NCI-H2107 treated with DMSO at 0.1 percent for 48 hours (cell line): ENCODE results near the gene NECAB2.

Experiments used
- DNase-seq: peaks from one replicate; lab custom pipeline; 2025; ENCODE audit not compliant: unreplicated experiment; lab: John Stamatoyannopoulos, UW

Gene NECAB2

DNA sequence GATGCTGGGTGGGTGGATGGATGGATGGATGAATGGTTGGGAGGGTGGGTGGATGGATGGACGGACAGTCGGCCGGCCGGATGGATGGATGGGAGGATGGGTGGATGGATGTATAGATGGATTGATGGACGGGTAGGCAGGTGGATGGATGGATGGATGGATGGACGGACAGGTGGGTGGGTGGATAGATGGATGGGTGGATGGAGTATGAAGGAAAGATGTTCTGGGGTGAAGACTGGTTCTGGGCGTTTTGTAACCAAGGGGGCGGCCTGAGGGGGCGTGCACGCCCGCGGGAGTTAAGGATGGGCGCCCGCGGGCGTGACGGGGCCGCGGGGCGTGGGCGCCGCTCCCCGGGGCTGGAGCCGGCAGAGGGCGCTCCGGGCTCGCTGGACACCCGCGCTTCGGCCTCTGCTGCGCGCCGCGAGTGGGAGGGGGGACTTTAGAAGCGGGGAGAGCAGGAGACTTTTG lies at the start of gene NECAB2:
Gene NECAB2, plus strand, starts transcription at position 407 of the 468 bp plus-strand sequence. CDS start 405 bp downstream, outside the sequence.
- DNase-seq = no peak

DNA sequence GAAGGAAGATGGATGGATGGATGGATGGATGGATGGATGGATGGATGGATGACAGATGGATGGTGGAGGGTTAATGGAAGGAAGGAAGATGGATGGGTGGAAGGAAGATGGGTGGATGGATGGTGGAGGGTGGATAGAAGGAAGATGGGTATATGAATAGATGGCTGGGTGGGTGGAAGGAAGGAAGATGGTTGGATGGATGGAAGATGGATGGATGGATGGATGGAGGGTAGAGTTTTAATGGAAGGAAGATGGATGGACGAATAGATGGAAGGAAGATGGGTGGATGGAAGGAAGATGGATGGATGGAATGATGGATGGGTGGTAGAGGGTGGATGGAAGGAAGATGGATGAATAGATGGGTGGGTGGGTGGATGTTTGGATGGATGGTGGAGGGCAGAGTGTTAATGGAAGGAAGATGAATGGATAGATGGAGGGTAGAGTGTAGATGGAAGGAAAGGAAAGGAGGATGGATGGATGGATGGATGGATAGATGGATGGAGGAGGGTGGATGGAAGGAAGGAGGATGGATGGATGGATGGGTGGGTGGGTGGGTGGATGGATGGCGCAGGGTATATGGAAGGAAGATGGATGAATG lies 47.1 kb upstream of the NECAB2 start:
- DNase-seq = no peak

DNA sequence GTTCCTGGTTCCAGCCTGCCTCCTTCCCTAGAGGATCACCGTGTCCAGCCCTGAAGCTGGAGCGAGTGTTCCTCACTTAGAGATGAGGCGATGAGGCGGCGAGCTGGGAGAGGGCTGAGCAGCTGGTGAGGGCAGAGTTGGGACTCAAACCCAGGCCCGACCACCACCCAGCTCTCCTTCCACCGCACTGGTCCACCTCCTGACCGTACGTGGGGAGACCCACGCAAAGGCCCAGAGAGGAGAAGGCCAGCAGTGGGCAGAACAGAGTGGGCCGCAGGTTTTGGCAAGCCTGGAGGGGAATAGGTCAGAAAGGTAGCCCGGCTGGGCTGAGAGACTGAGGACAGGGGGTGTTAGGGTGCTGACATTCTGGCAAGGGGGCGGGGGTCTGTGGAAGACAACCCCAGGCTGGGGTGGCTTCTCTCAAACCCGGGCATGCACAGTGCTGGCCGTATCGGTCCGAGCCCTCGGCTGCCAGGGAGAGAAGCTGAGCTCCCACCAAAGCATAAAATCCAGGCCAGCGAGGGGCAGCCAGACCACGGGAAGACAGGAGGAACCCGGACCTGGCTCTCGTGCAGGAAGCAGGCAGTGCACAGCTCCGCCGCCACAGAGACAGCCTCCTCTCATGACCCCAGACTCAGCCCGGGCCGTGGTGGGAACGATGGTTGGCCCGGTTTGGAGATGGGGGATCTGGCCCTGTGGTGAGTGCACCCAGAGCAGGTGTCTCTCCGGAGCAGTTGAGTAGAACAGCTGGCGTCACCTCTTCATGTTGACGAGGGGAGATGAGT lies 44.3 kb upstream of the NECAB2 start:
- DNase-seq = no peak

DNA sequence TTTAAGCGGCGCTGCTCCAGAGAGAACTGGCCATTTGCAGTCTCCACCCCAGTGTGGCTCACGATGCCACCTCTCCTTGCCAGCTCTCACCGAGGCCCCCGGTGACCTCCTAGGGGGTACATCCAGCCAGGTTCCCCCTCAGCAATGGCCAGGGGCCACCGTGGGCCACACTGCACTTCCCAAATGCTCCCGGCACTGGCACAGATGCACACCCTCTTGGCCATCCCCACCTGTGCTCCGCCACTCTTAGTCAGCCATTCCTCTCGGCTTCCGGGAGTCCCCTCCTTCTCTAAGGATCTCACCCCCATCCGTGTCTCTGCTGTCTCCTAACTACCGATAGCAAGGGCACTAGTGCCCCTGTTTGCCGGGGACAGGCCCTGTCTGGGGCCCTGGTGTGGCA lies 43.4 kb upstream of the NECAB2 start:
- no peak for DNase-seq

DNA sequence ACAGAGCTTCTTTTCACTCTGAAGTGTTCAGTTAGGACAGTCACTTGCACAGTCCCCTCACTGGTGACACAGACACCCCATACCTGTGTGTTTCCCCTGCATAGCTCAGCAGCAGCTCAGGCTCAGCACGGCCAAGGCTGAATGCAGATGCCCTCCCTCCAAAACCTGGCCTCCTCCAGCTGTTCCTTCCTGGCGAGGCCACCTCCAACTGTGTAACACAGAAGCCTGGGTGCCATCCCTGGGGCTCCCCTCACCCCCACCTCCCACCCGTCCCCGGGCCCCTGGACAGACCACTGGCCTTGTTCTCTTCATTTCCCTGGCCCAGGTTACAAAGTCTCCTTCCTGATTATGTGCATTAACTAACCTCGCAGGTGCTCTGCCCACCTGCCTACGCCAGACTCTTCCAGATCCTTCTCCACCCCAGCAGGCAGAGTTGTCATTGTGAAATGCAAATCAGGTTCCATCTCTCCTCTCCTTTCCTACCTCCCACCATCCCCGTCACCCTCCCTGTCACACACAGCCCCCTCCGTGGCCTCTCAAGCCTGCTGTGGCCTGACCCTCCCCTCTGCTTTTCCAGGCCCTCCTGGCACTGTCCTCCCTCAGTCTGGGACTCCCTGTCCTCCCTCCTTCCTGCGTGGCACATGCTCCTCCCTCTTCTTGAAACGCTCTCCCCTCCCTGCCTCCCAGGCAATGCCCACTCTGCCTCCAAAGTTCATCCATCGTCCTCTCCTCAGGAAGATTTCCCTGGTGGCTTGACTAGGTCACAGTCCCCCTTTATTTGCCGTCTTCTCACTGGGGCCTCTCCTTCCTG lies 42.7 kb upstream of the NECAB2 start:
- DNase-seq = no peak

DNA sequence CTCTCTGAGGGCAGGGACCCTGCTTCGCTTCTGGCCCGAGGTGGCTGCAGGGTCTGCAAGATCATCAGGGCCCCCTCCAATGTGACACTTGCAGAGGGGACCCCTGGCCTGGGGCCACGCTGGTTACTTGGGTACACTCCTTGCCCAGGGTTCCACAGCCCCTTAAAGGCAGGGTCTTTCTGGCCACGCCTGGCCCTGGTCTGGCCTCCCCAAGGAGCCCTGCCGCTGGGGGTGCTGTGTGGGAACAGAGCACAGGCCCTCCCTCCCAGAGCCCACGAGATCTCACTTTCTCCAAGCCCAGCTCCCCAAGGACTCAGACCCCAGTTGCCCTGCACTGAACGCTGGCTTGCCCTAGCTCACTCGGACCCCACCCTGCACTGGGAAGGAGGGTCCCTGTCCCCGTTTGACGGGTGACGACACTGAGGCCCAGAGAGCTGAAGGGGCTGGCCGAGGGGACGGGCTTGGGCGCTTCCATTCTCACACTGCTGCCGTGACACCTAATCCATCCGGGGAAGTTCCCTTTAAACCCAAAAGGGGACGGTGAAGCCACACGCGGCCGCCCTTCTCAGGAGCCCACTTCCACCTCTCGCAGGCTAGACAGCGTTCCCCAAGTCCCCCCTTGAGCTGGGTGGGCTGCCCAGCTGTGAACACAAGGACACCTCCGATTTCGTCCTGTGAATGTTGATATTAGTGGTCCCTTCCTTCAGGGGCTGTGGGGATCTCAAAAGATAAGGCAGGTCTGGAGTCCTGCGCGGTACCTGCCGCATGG lies 41.9 kb upstream of the NECAB2 start:
- DNase-seq = no peak

DNA sequence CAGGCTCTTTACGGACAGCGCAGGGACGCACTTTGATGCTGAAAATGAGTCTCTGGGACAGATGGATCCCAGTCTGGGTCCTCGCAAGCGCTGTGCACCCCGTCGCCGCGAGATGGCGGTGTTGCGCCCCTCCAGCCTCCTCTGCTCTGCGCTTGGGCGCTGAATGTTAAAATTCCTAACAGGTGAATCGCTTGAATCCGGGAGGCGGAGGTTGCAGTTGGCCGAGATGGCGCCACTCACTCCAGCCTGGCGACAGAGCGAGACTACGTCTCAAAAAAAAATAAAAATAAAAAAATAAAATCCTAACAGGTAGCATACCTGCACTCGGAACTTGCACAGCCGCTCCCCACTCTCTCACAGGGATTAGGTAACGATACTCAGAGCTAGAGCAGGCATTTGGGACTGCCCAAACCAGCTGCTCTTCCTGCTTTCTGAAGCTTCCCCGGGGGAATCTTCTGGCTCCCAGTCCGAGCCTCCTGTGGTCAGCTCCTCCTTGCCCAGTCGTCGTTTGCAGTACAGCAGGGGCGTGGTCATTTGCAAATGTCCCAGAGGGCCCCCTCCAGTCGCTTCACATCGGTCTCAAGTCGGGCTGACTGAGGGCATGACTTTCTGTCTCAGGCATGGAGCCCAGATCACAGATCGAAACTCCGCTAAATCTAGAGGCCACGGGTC lies 41.2 kb upstream of the NECAB2 start:
- DNase-seq = peak; percentile 45

DNA sequence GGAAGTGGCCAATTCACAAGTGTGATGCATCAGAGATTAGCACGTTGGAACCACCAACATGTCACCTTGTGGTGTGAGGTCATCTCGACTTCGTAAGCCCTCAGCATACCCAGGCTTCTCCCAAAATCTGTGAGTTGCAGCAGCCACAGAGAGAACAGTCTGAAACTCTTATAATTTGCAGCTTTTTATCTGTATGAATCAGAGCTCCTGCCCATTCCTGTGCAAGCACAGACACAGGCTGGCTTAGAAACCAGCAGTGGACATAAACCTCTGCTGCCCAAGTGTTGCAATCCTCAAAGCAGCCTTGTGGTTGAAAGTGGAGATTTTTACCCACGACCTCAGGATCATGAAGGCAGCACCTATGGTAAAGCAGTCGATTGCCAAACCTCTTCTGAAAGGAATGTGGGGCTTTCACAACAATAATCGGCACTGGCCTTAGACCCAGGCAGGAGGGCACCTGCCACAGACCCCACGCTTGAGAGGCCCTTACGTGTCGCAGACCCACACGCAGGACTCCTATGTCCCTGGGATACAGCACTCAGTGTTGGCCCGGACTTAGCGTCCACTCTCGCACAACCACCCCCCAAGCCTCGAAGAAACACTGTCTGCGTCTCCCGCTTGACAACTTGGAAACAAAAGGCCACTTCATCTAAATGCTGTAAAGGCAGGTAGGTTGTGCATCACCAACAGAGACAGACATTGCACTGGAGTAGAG lies 39.5 kb upstream of the NECAB2 start:
- DNase-seq = no peak

DNA sequence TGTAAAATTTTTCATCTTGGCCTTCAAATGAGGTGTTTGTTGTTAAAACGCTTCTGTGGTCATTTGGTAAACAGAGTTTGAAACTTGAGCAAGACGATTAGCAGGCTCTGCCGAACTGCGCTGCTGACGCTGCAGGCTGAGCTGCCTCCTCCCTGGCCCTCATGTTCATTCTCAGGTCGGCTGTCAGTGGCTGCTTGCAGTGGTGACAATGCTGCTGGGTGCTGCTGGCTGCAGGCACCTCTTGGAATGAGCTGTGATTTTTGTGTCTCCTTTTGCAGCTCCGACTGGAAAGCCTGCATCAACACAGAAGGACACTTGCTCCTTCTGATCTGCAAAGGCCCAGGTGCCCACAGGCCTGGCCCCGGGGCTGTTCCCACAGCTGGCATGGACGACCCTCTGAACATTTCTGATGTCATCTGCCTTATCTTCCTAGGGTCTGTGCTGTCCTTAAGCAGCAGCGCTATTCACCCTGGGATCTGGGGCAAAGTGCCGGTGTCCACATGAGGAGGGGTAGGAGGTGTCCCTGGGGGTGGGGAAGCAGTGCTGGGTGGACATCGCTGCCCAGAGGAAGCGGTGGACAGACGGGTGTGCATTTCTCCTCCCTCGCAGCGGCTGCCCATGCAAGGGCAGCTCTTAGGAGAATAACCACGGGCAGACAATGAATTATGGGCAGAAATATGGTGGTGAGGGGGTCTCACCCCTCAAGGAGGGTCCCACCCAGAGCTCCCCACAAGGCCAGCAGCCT lies 38.1 kb upstream of the NECAB2 start:
- DNase-seq = no peak

DNA sequence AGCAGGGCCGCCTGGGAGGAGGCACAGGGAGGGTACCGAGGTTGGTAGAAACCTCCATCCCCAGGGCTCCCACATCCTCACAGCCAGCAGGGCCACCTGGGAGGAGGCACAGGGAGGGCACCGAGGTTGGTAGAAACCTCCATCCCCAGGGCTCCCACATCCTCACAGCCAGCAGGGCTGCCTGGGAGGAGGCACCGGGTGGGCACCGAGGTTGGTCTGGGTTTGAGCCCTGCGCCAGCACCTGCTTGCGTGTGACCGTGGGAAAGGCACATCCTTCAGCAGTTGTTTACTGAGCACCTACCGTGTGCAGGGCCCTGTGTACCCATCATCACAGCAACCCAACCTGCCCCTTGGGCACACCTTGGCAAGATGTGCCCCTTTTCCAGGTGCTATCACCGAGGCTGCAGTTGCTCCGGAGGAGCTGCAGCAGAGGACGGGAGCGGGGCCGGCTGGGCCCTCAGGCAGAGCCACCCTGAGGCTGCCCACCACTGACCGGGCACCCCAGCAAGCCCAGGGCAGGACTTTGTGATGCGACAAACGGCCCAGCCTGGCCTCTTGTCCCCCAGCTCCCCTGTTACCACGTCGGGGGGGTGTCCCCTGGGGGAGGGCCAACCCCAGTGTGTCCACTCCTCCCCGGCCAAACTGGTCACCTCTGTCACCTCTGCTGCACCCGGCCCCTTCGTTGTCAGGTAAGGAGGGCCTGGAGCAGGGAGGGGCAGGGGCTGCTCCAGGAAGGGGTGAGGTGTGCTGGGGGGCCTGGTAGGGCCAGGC lies 37.1 kb upstream of the NECAB2 start:
- DNase-seq = no peak

DNA sequence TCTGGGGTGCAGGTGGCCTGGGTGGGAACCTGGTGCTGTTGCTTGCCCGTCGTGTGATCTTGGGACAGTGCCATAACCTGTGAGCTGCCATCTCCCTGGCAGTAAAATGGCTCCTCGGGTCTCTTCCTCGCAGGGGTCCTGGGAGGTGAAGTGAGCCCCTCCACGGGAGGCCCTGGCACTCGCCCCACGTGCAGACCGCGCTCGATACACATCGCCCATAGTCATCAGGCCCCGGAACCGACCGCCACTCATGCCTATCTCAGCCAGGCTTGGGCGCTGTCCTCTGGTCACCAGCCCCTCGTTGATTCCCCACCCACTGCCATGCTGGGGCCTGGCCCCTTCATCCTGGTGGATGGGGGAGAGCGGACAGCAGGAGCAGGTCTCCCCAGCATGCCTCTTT lies 36.5 kb upstream of the NECAB2 start:
- no peak for DNase-seq

DNA sequence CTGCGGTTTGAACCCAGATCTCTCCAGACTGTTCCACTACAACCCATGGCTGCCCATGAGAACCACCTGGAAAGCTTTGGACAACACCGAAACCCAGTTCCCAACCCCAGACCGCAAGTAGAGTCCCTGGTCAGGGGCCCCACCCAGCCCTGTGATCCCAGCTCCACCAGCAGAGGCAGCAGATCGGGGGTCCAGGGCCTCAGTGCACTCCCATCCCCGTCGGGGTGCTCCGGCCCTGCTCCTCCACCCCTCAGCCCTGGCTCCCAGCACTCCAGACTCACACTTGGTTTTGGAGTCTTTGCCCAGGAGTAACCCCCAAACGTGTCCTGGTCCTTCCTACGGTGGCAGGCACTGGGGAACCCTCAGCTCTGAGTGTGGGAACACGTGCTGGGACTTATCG lies 35.7 kb upstream of the NECAB2 start:
- DNase-seq = no peak

DNA sequence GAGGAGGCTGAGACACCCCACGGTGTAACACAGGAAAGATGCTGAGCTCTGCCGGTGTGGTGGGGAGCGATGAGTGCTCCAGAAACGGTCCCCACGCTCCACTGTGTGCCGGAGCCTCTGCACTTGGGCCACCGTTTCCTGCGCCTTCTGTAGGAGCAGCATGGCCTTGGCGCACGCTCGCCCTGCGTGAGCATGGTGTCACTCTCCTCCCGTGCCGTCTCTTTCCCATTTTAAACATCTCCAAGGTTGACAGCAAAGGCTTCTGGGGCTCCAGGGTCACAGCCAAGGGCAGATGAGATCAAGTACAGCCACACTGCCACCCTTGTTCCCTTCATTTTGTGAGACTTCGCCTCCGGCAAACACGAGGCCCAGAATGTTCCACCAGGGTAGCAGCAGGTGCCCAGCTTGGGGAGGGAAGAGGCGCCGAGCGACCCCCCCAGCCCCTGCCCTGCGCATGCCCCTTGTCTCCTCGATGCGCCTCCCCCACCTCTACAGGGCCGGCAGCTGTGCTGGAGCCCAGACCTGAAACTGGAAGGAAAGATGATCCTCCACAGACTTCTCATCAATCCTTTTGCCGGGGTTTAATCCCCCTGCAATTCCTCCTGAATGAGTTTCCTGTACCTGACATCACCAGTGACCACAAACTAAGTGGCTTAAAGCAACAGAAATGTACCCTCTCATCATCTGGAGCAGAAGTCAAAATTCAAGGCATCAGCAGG lies 34.9 kb upstream of the NECAB2 start:
- no peak for DNase-seq

DNA sequence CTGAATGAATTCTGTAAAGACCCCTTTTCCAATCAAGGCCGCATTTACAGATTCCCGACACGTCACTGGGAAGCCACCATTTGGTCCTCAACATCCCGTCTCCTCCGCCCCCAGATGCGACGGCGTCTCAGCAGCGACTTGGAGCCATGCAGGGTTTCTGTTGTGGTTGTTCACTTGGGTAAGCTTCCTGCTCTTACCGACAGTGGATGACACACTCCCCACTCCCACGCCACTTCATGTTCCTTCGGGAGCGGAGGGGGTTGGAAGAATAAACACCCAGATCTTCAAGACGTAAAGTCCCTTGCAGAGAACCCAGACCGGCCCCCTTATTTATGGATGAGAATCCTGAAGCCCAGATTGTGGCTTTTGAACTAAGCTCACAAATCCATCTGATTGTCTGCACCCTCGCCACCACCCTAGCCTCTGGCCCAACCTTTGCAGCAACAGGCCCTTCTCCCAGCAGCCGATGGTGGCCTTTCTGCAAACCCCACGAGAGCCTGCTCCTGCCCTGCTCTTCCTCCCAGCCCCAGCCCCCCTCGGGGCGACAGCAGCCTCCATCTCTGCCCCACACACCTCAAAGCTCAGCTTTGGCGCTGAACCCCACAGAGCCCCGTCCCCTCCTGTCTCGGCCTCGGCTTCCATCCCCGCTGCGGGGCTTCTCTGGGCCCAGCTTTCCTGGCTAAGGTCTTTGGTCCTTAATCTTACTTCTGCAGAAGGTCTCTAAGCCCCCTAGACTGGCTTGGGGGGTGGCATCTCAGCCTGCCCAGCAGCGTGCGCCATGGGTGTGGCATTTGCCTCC lies 34.0 kb upstream of the NECAB2 start:
- DNase-seq = no peak

DNA sequence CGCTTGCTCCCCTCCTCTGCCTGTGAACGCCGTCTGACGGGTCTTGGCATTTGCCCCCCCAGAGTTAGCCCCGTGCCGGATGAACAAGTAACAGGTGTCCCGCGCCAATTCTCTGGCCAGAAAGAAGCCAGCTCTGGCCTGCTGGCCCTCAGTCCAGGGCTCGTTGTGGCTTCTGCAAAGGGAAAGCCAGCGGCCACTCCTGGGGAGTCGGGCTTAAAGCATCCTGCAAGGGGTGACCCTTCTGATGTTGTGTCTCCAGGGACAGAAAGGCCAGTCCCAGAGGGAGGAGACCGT lies 33.4 kb upstream of the NECAB2 start:
- no peak for DNase-seq

DNA sequence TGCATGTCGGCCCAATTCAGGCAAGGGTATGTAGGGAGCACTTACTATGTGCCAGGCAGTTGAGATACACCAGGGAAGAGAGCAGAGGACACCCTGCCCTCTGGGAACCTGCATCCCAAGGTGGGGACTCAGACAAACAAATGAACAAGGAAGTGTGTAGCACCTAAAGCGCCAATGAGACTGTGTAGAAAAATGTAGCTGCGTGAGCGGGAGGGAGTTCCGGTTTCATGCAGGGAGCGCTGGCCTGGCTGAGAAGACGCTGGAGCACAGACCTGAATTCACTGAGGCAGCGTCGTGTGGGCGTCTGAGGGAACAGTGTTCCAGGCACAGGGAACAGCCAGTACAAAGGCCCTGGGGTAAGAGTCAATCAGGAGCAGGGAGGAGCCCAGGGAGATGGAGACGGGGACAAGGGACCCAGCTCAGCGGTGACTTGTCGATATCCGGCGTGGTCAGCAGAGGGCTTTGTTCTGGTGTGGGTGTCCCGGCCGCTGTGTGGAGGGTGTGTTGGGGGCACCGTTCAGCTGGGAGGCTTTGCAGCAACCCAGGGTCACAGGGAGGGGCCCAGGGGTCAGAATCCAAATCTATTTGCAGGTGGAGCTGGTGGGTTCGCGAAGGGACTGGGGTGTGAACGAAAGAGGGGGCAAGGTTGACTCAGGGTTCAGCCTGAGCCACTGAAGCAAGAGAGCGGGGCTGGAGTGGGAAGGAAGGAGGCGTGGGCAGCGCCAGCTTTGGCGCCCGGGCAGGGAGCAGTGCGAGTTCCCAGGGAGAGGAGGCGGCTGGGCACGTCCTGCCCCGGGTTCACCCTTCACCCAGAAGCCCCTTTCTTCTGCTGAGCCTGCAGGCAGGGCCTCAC lies 32.8 kb upstream of the NECAB2 start:
- DNase-seq = no peak
